Smooth muscle cell (in vitro differentiated cells): ENCODE results near the gene ATXN7L2. TPM values are rescaled to one million over a fixed set of nuclear protein-coding genes. Genes with fewer than 3 reads are reported as not detected.

Experiments used
- DNase-seq: peaks from one replicate; lab custom pipeline; 2025; ENCODE audit not compliant: unreplicated experiment; lab: John Stamatoyannopoulos, UW
- H2AFZ ChIP-seq: fragments of 200-600 bp; sonication (generic); 2 replicates; pipeline ENCODE4 v1.6.0; 2016; ENCODE audit warnings: antibody characterized with exemption, low read depth, mild to moderate bottlenecking
- H3F3A ChIP-seq: fragments of 200-600 bp; sonication (generic); 2 replicates; pipeline ENCODE4 v1.6.0; 2017; ENCODE audit warnings: antibody characterized with exemption, low read depth
- H3K27ac ChIP-seq: fragments of 200-600 bp; sonication (generic); 2 replicates; pipeline ENCODE4 v1.5.1; 2016; ENCODE audit warnings: low read depth, mild to moderate bottlenecking
- H3K27me3 ChIP-seq: fragments of 200-600 bp; sonication (generic); 2 replicates; pipeline ENCODE4 v1.6.1; 2016; ENCODE audit warnings: low read depth, mild to moderate bottlenecking
- H3K36me3 ChIP-seq: fragments of 200-600 bp; sonication (generic); 2 replicates; pipeline ENCODE4 v1.5.1; 2016; ENCODE audit warnings: low read depth
- H3K4me1 ChIP-seq: fragments of 200-600 bp; sonication (generic); 2 replicates; pipeline ENCODE4 v1.5.1; 2016; ENCODE audit warnings: low read depth
- H3K4me2 ChIP-seq: fragments of 200-600 bp; sonication (generic); 2 replicates; pipeline ENCODE4 v1.6.0; 2016; ENCODE audit warnings: mild to moderate bottlenecking
- H3K4me3 ChIP-seq: fragments of 200-600 bp; sonication (generic); 2 replicates; pipeline ENCODE4 v1.5.1; 2016; ENCODE audit warnings: mild to moderate bottlenecking
- H3K79me2 ChIP-seq: fragments of 200-600 bp; sonication (generic); 2 replicates; pipeline ENCODE4 v1.6.0; 2016; ENCODE audit warnings: low read depth, mild to moderate bottlenecking
- H3K9ac ChIP-seq: fragments of 200-600 bp; sonication (generic); 2 replicates; pipeline ENCODE4 v1.6.0; 2016; ENCODE audit warnings: low read depth
- H3K9me3 ChIP-seq: fragments of 200-600 bp; sonication (generic); replicated peaks from 2 replicates; pipeline ENCODE4 v1.5.1; 2016; ENCODE audit warnings: low read depth
- H4K20me1 ChIP-seq: fragments of 200-600 bp; sonication (generic); 2 replicates; pipeline ENCODE4 v1.6.0; 2016; ENCODE audit warnings: low read depth
- CTCF ChIP-seq: fragments of 200-600 bp; sonication (generic); IDR thresholded peaks from 2 replicates; pipeline ENCODE4 v1.5.1; 2017; ENCODE audit warnings: borderline replicate concordance, mild to moderate bottlenecking, antibody characterized with exemption; ENCODE audit not compliant: insufficient read depth, poor library complexity, severe bottlenecking
- WGBS: methylation state at CpG from one replicate; pipeline ENCODE4 v1.1.7; 2016; ENCODE audit warnings: low lambda C conversion rate; 5-methylcytosine and 5-hydroxymethylcytosine counted together
- polyA plus RNA-seq: library from polyadenylated mRNA; unstranded; fragments of >200 nt; fragmentation: Nextera tagmentation; extraction: Ambion mirVana; gene quantifications from 2 replicates; pipeline ENCODE4 v1.2.1, GENCODE V29; 2016
- total RNA-seq: library from RNA; depleted of rRNA; stranded (reverse); fragments of >200 nt; gene quantifications from 2 replicates; pipeline ENCODE4 v1.2.3, GENCODE V29; 2014

Gene ATXN7L2
- total and polyA plus RNA-seq, 2 experiments from 2014 or later: 1.9 to 6.2 TPM

- no peak for DNase-seq
- Histone ChIP-seq H3K9me3 (no peaks in the 10 kb centered on the region), H3F3A (no peaks in the 10 kb centered on the region), H3K27me3 (peaks cover 45% of the 10 kb centered on the region), H3K4me3 (no peak overlapping the region), H2AFZ (no peak overlapping the region), H4K20me1 (no peaks in the 10 kb centered on the region), H3K4me1 (no peaks in the 10 kb centered on the region), H3K27ac (no peak overlapping the region), H3K79me2 (no peaks in the 10 kb centered on the region), H3K4me2 (no peak overlapping the region), H3K9ac (no peak overlapping the region), H3K36me3 (no peaks in the 10 kb centered on the region)
- 89% methylated on average over 1 of the region's 1 CpG for WGBS
- TF ChIP-seq CTCF: no peak
Measured at GRCh38 chr1:109474697-109475096, 9.0 kb upstream of the ATXN7L2 start.

- peaks cover 39% of the 10 kb centered on the region for H3K27me3 ChIP-seq
Measured at GRCh38 chr1:109475261-109475660, 8.4 kb upstream of the ATXN7L2 start.

GRCh38 chr1:109476825-109477224 is 6.9 kb upstream of the ATXN7L2 start:
- Histone ChIP-seq H3K79me2 (no peaks in the 10 kb centered on the region), H3K4me1 (no peaks in the 10 kb centered on the region), H2AFZ (no peak overlapping the region), H3K4me2 (no peak overlapping the region), H4K20me1 (no peaks in the 10 kb centered on the region), H3K9me3 (no peaks in the 10 kb centered on the region), H3F3A (no peaks in the 10 kb centered on the region), H3K27ac (no peak overlapping the region), H3K4me3 (no peak overlapping the region), H3K9ac (no peak overlapping the region), H3K27me3 (peaks cover 29% of the 10 kb centered on the region), H3K36me3 (no peaks in the 10 kb centered on the region)
- WGBS: 91% methylated on average over 8 of the region's 8 CpGs
- no peak for DNase-seq
- no peak for TF ChIP-seq CTCF

More at GRCh38 chr1:109475261-109475660, 8.4 kb upstream of the ATXN7L2 start:
- Histone ChIP-seq H3F3A (no peaks in the 10 kb centered on the region), H3K79me2 (no peaks in the 10 kb centered on the region), H3K4me3 (no peak overlapping the region), H3K36me3 (no peaks in the 10 kb centered on the region), H3K9ac (no peak overlapping the region), H2AFZ (no peak overlapping the region), H3K4me1 (no peaks in the 10 kb centered on the region), H4K20me1 (no peaks in the 10 kb centered on the region), H3K27ac (no peak overlapping the region), H3K9me3 (no peaks in the 10 kb centered on the region), H3K4me2 (no peak overlapping the region)
- no peak for DNase-seq
- 82% methylated on average over 9 of the region's 9 CpGs for WGBS
- TF ChIP-seq CTCF: no peak

GRCh38 chr1:109477821-109478220 is 5.9 kb upstream of the ATXN7L2 start:
- Histone ChIP-seq H4K20me1 (no peaks in the 10 kb centered on the region), H3K27ac (no peak overlapping the region), H2AFZ (no peak overlapping the region), H3K9ac (no peak overlapping the region), H3F3A (no peaks in the 10 kb centered on the region), H3K4me2 (no peak overlapping the region), H3K79me2 (no peaks in the 10 kb centered on the region), H3K4me1 (no peaks in the 10 kb centered on the region), H3K4me3 (no peak overlapping the region), H3K27me3 (peaks cover 27% of the 10 kb centered on the region), H3K36me3 (no peaks in the 10 kb centered on the region), H3K9me3 (no peaks in the 10 kb centered on the region)
- 76% methylated on average over 6 of the region's 6 CpGs for WGBS
- no peak for DNase-seq
- no peak for TF ChIP-seq CTCF
